Hepatocyte (in vitro differentiated cells): ENCODE data around the gene ZNF541.

ENCODE experiments used
- CTCF ChIP-seq: fragments of 200-600 bp; sonication (generic); IDR thresholded peaks from 2 replicates; pipeline ENCODE4 v1.5.1; 2016; ENCODE audit warnings: antibody characterized with exemption, mild to moderate bottlenecking; ENCODE audit not compliant: poor library complexity
- EZH2 ChIP-seq: fragments of 200-600 bp; sonication (generic); IDR thresholded peaks from 2 replicates; pipeline ENCODE4 v1.6.1; 2016; ENCODE audit warnings: antibody characterized with exemption, mild to moderate bottlenecking, borderline replicate concordance
- EZH2phosphoT487 ChIP-seq: fragments of 200-600 bp; sonication (generic); IDR thresholded peaks from one replicate; pipeline ENCODE4 v1.6.1; 2018; ENCODE audit warnings: antibody characterized with exemption, mild to moderate bottlenecking, low read depth, moderate library complexity; ENCODE audit not compliant: unreplicated experiment, severe bottlenecking

- TF ChIP-seq CTCF, result no peak
- TF ChIP-seq EZH2phosphoT487, result no peak
- no peak for TF ChIP-seq EZH2
Observed at GRCh38 chr19:47601180-47601904, 28.4 kb upstream of the ZNF541 start.
